BJ (cell line): ENCODE measurements around the gene ZAP70. TPM values are rescaled to one million over a fixed set of nuclear protein-coding genes. Genes with fewer than 3 reads are reported as not detected.

Source experiments
- CTCF ChIA-PET: fragments of 350-600 bp; formaldehyde crosslinking; extraction: SDS; loops from one replicate; lab custom pipeline; 2021; ENCODE audit warnings: antibody characterized with exemption, inconsistent platforms; lab: Yijun Ruan, JAX
- POLR2A ChIA-PET: fragments of 300-600 bp; sonication (Branson Sonifier 250); formaldehyde crosslinking; extraction: SDS; loops from one replicate; lab custom pipeline; 2021; ENCODE audit warnings: antibody characterized with exemption; lab: Charles Lee
- DNase-seq: peaks from one replicate; pipeline ENCODE4 v3.0.0-alpha.2; 2011; ENCODE audit warnings: low read depth
- H3K27me3 ChIP-seq: 2 replicates; pipeline ENCODE4 v1.6.0; 2011; ENCODE audit warnings: low read length; ENCODE audit not compliant: control insufficient read depth, insufficient read depth
- H3K36me3 ChIP-seq: 2 replicates; pipeline ENCODE4 v1.5.1; 2011; ENCODE audit warnings: low read length; ENCODE audit not compliant: control insufficient read depth, insufficient read depth
- H3K4me3 ChIP-seq: 2 replicates; pipeline ENCODE4 v1.5.1; 2011; ENCODE audit warnings: low read depth, mild to moderate bottlenecking, control low read depth, low read length
- polyA plus RNA-seq: library from polyadenylated mRNA; depleted of rRNA; stranded (reverse); fragments of >200 nt; gene quantifications from 2 replicates; pipeline ENCODE4 v1.2.3, GENCODE V29; 2011
- TF ChIP-seq, protein P1 (sequence below): IDR thresholded peaks from 2 replicates; pipeline ENCODE4 v1.5.1; 2011; ENCODE audit warnings: low read depth, mild to moderate bottlenecking, control low read depth, inconsistent platforms, low read length, moderate library complexity; ENCODE audit not compliant: insufficient read depth

The ZAP70 gene
- polyA plus RNA-seq, 1 experiment = 0.16 TPM

DNA sequence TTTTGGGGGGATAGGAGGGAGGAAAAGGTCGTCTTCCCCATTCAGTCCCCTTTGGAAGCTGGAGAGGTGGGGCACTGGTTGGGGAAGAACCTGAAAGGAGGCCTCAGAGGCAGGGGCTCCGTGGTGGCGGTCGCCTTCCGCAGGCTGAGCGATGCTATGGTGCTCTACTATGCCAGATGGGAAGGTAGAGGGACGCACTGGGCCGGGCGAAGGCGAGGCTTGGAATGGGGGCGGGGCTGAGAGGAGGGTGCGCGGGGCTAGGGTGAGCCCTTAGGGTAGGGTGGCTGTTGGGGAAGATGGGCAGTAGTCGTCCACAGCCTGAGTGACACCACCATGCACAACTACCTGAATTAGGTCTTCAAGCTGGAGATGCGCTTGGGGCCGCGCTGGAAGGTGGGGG, 11.1 kb downstream of the ZAP70 start:
- CTCF ChIA-PET = interaction anchor here (0.9 to 4.2 kb wide), 4 partner anchors 10 to 28 kb away, joined by 3 to 28 read pairs (median 4); no protein-coding TSS in a partner anchor
- Histone ChIP-seq H3K36me3 (no peaks in the 10 kb centered on the region), H3K27me3 (no peaks in the 10 kb centered on the region; the same call in 1 of the 2 replicates), H3K4me3 (no peak overlapping the region)
- POLR2A ChIA-PET = no interaction called here
- TF ChIP-seq, protein P1, sequence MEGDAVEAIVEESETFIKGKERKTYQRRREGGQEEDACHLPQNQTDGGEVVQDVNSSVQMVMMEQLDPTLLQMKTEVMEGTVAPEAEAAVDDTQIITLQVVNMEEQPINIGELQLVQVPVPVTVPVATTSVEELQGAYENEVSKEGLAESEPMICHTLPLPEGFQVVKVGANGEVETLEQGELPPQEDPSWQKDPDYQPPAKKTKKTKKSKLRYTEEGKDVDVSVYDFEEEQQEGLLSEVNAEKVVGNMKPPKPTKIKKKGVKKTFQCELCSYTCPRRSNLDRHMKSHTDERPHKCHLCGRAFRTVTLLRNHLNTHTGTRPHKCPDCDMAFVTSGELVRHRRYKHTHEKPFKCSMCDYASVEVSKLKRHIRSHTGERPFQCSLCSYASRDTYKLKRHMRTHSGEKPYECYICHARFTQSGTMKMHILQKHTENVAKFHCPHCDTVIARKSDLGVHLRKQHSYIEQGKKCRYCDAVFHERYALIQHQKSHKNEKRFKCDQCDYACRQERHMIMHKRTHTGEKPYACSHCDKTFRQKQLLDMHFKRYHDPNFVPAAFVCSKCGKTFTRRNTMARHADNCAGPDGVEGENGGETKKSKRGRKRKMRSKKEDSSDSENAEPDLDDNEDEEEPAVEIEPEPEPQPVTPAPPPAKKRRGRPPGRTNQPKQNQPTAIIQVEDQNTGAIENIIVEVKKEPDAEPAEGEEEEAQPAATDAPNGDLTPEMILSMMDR = no peak
- DNase-seq = no peak

DNA sequence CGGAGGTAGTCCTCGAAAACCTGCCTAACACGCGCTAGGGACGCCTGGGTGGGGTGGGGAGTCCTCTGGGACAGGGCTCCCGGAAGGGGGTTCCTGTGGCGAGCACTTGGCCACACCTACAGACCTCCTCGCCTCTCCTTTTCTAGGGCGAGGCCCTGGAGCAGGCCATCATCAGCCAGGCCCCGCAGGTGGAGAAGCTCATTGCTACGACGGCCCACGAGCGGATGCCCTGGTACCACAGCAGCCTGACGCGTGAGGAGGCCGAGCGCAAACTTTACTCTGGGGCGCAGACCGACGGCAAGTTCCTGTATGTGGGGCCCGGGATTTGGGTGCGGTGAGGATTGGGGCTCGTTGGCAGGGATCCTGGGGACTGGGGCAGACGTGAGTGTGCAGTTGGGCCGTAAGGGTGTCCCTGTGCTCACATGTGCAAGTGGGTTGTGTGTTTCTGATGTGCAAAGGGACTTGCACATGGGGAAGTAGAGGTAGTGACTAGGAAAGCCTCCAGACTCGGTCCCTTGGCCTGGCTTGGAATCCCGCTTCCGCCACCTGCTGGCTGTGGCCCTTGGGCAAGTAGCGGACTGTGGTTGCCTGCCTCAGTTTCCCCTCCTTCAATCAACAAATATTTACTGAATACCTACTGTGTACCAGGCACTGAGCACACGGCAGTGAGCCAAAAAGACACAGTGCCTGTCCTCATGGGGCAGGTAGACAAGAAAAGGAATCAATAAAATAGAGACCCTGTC, 11.7 kb downstream of the ZAP70 start:
- H3K36me3 ChIP-seq = no peaks in the 10 kb centered on the region
- H3K4me3 ChIP-seq = no peak overlapping the region
- CTCF ChIA-PET = interaction anchor here (0.9 to 4.2 kb wide), 4 partner anchors 10 to 28 kb away, joined by 3 to 28 read pairs (median 4); no protein-coding TSS in a partner anchor
- no peak for DNase-seq
- POLR2A ChIA-PET = no interaction called here
- TF ChIP-seq, protein P1 = no peak
- no peaks in the 10 kb centered on the region; the same call in 1 of the 2 replicates for H3K27me3 ChIP-seq

DNA sequence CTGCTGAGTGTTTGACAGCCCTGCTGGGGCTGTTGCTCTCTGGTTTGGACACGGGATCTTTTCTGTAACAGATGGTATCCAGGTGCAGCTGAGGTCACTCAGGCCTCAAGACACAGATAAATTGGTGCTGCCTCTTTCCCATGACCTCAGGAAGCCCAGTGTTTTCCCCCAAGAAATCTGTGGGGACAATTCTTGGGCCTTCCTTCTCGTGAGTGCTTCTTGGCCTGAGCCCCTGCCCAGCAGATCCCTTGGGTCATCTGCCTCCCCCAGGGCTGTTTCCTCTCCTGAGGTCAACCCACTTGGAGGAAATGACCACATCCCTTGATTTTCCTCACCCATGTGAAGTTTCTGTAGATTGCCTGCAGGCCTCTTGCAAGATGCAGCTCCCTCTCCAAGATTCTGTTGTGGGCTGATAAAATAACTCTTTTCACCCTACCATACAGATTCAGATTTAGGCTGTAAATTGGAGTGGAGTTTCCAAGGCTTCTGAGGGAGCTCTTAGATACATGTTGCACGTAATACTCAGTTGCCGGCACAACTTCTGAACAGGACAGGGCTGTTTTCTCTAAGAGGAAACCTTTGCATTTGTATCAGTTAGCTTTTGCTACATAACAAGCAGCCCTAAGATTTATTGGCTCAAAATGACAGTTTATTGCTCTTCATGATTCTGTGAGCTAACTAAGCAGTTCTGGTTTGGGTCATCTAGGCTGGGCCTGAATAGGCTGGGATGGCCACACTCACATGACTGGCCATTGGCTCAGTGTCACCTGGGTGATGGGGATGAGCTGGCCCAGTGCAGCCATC, 13.1 kb downstream of the ZAP70 start:
- DNase-seq = no peak
- POLR2A ChIA-PET = no interaction called here
- Histone ChIP-seq H3K27me3 (no peaks in the 10 kb centered on the region; the same call in 1 of the 2 replicates), H3K36me3 (no peaks in the 10 kb centered on the region), H3K4me3 (no peak overlapping the region)
- CTCF ChIA-PET = interaction anchor here (0.6 to 4.2 kb wide), 6 partner anchors 14 to 663 kb away, joined by 3 to 28 read pairs (median 4); no protein-coding TSS in a partner anchor
- TF ChIP-seq, protein P1 = no peak

DNA sequence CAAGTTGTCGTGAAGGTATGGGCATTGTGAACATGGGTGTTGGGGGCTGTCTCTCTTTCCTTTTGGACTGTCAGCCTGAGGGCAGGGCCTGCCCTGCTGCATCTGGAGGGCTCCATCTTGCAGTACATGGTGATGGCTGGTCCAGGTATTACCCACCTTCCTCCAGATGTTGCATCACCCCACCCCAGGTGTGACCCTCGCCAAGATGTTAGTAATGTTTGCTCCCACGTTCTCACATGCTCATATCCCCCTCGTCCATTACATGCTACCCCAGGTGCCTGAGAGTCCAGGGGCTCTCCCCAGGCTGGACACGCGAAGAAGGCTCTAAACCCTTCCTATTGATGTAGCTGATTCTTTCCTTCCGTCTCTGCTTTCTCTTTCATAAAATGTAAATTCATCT, 13.9 kb downstream of the ZAP70 start:
- CTCF ChIA-PET = interaction anchor here (4.2 kb wide), 1 partner anchor 13 kb away, joined by 28 read pairs; no protein-coding TSS in a partner anchor
- POLR2A ChIA-PET = no interaction called here
- TF ChIP-seq, protein P1 = no peak

More for the DNA sequence above, 13.9 kb downstream of the ZAP70 start:
- H3K36me3 ChIP-seq = no peaks in the 10 kb centered on the region
- no peaks in the 10 kb centered on the region; the same call in 1 of the 2 replicates for H3K27me3 ChIP-seq
- DNase-seq = no peak
- H3K4me3 ChIP-seq = no peak overlapping the region
